Body of pancreas (tissue), 4 donors: ENCODE measurements around the gene KDM2A. TPM values are rescaled to one million over a fixed set of nuclear protein-coding genes. Genes with fewer than 3 reads are reported as not detected.

Source experiments
- ATAC-seq: fragments of 150-250 bp; one replicate; pipeline ENCODE4 v1.9.1; 2016
- DNase-seq, 4 donors: peaks; one replicate each; pipeline ENCODE4 v3.0.0-alpha.2; 2019
- H3K27ac ChIP-seq, 4 donors: fragments of 200-600 bp; sonication (generic); 1 replicate in 3 of 4; 2 replicates in 1 of 4; pipeline versions ENCODE4 v1.5.1 to v1.6.1; 2016 to 2019; ENCODE audit warnings: mild to moderate bottlenecking in 1 of 4, mixed read lengths in 1 of 4, moderate library complexity in 1 of 4
- H3K27me3 ChIP-seq, 2 donors: fragments of 200-600 bp; sonication (generic); one replicate each; pipeline ENCODE4 v1.6.0; 2016; ENCODE audit warnings: mild to moderate bottlenecking in 1 of 2
- H3K36me3 ChIP-seq, 2 donors: fragments of 200-600 bp; sonication (generic); replicated peaks in 1 of 2; 2 replicates each; pipeline ENCODE4 v1.5.1; 2016; ENCODE audit warnings: low read depth in 2 of 2; ENCODE audit not compliant: insufficient read depth in 1 of 2
- H3K4me1 ChIP-seq: fragments of 200-600 bp; sonication (generic); one replicate; pipeline ENCODE4 v1.6.0; 2016
- H3K4me3 ChIP-seq, 2 donors: fragments of 200-600 bp; sonication (generic); 1 replicate in 1 of 2; 2 replicates in 1 of 2; pipeline ENCODE4 v1.5.1; 2016 to 2019
- H3K9me3 ChIP-seq, 3 donors: fragments of 200-600 bp; sonication (generic); 1 replicate in 2 of 3; 2 replicates in 1 of 3; pipeline ENCODE4 v1.5.1; 2016
- CTCF ChIP-seq, 7 experiments: fragments of 450-650 bp in 4 of 7; fragments of 200-600 bp in 3 of 7; sonication (generic) in 3 of 7; IDR thresholded peaks; one replicate each; pipeline ENCODE4 v1.5.1; 2016 to 2019; ENCODE audit warnings: antibody characterized with exemption in 7 of 7
- POLR2A ChIP-seq, 3 donors: fragments of 450-650 bp; IDR thresholded peaks; one replicate each; pipeline ENCODE4 v1.6.1; 2016; ENCODE audit warnings: antibody characterized with exemption in 3 of 3, mild to moderate bottlenecking in 2 of 3
- WGBS, 2 donors: methylation state at CpG; one replicate each; pipeline ENCODE4 v1.1.5; 2017; 5-methylcytosine and 5-hydroxymethylcytosine counted together
- intact Hi-C: fragments of 100-400 bp; cut with DNase I; formaldehyde crosslinking; loops from one replicate; pipeline ENCODE4 v1.15.1; 2023
- total RNA-seq, 2 donors: library from RNA; depleted of rRNA; stranded (reverse); fragments of >200 nt; gene quantifications; one replicate each; pipeline ENCODE4 v1.1.0, GENCODE V29; 2016

KDM2A gene
- total RNA-seq, 2 donors from 2014 or later: 26.5 to 29.0 TPM

GRCh38 chr11:67116758-67117105, 2.3 kb upstream of the KDM2A start:
- Histone ChIP-seq H3K4me1 (peaks cover 14% of the 10 kb centered on the region), H3K9me3 (no peaks in the 10 kb centered on the region), H3K36me3 (no peaks in the 10 kb centered on the region), H3K27ac (peak overlapping the region in 1 of 4 donors; percentile 48), H3K4me3 (no peak overlapping the region), H3K27me3 (no peaks in the 10 kb centered on the region)
- no peak for DNase-seq
- WGBS, 2 donors: 68 to 71% methylated on average over 3 of the region's 3 CpGs
- TF ChIP-seq POLR2A (IDR thresholded peaks at IDR 0.05): no peak
- TF ChIP-seq CTCF (IDR thresholded peaks at IDR 0.05): no peak
- intact Hi-C loops: no loop called here
- no peak for ATAC-seq

- no peak overlapping the region for H3K4me3 ChIP-seq
- ATAC-seq: no peak
- no peaks in the 10 kb centered on the region for H3K36me3 ChIP-seq
- DNase-seq: no peak
- H3K27me3 ChIP-seq: no peaks in the 10 kb centered on the region
- intact Hi-C loops: no loop called here
- WGBS, 2 donors: 86 to 88% methylated on average over 7 of the region's 7 CpGs
- TF ChIP-seq CTCF (IDR thresholded peaks at IDR 0.05): no peak
- no peak for TF ChIP-seq POLR2A (IDR thresholded peaks at IDR 0.05)
- peaks cover 18% of the 10 kb centered on the region for H3K4me1 ChIP-seq
- H3K27ac ChIP-seq: peak overlapping the region in 3 of 4 donors; percentile 48 to 61 (median 55)
- H3K9me3 ChIP-seq: no peaks in the 10 kb centered on the region
These were observed 1.9 kb upstream of the KDM2A start for GRCh38 chr11:67117176-67117575.

- Histone ChIP-seq H3K4me1 (peaks cover 20% of the 10 kb centered on the region), H3K9me3 (no peaks in the 10 kb centered on the region), H3K4me3 (no peak overlapping the region), H3K27ac (peak overlapping the region; percentile 48 to 95 (median 90)), H3K27me3 (no peaks in the 10 kb centered on the region), H3K36me3 (no peaks in the 10 kb centered on the region)
- no peak for ATAC-seq
- intact Hi-C loops: no loop called here
- peak in 3 of 4 donors; percentile 7 to 24 (median 15) for DNase-seq
- 37 to 61% methylated on average over 33 to 34 of the region's 65 CpGs for WGBS, 2 donors
- TF ChIP-seq CTCF (IDR thresholded peaks at IDR 0.05) (no peak), POLR2A (IDR thresholded peaks at IDR 0.05) (no peak)
These were observed 1.3 kb upstream of the KDM2A start for GRCh38 chr11:67117672-67118180.

- DNase-seq (peak; percentile 39 to 50 (median 42)), ATAC-seq (peak; percentile 10)
- WGBS, 2 donors: 7 to 10% methylated on average over 3 to 40 of the region's 59 CpGs
- H3K27ac ChIP-seq: peak overlapping the region; percentile 87 to 95 (median 92)
- H3K9me3 ChIP-seq: no peaks in the 10 kb centered on the region
- peaks cover 20% of the 10 kb centered on the region for H3K4me1 ChIP-seq
- H3K4me3 ChIP-seq: no peak overlapping the region
- intact Hi-C loops: no loop called here
- H3K27me3 ChIP-seq: no peaks in the 10 kb centered on the region
- no peak for TF ChIP-seq CTCF (IDR thresholded peaks at IDR 0.05)
- no peak for TF ChIP-seq POLR2A (IDR thresholded peaks at IDR 0.05)
- H3K36me3 ChIP-seq: no peaks in the 10 kb centered on the region
These were observed 789 bp upstream of the KDM2A start for GRCh38 chr11:67118181-67118766.
